HG03103 (cell line): Measurements from ENCODE around the gene VWF.

ENCODE experiments used
- ATAC-seq: cut with Tn5 transposase; IDR thresholded peaks from one replicate; pipeline ENCODE4 v1.9.1; 2021; ENCODE audit warnings: low read depth; ENCODE audit not compliant: unreplicated experiment

VWF gene

GRCh38 chr12:6080149-6081045 lies 44.1 kb downstream of the VWF start:
- no peak for ATAC-seq

- ATAC-seq, result no peak
These were observed 45.9 kb downstream of the VWF start for GRCh38 chr12:6078398-6079096.

- ATAC-seq, result no peak
These were observed 46.8 kb downstream of the VWF start for GRCh38 chr12:6077692-6078083.

- no peak for ATAC-seq
These were observed 47.4 kb downstream of the VWF start for GRCh38 chr12:6076776-6077691.

- no peak for ATAC-seq
These were observed 48.1 kb downstream of the VWF start for GRCh38 chr12:6076346-6076745.

- no peak for ATAC-seq
These were observed 49.4 kb downstream of the VWF start for GRCh38 chr12:6074979-6075585.

- no peak for ATAC-seq
These were observed 50.0 kb downstream of the VWF start for GRCh38 chr12:6074427-6074826.

GRCh38 chr12:6073426-6073825 lies 51.0 kb downstream of the VWF start:
- ATAC-seq, result no peak

GRCh38 chr12:6072302-6072752 lies 52.1 kb downstream of the VWF start:
- no peak for ATAC-seq

GRCh38 chr12:6071589-6071988 lies 52.9 kb downstream of the VWF start:
- no peak for ATAC-seq

GRCh38 chr12:6070472-6071257 lies 53.8 kb downstream of the VWF start:
- ATAC-seq, result no peak

GRCh38 chr12:6069437-6070093 lies 54.9 kb downstream of the VWF start:
- ATAC-seq, result no peak

GRCh38 chr12:6068227-6068626 lies 56.2 kb downstream of the VWF start:
- ATAC-seq, result no peak

GRCh38 chr12:6067152-6067916 lies 57.1 kb downstream of the VWF start:
- ATAC-seq, result no peak

GRCh38 chr12:6066651-6067050 lies 57.8 kb downstream of the VWF start:
- no peak for ATAC-seq

GRCh38 chr12:6065863-6066199 lies 58.6 kb downstream of the VWF start:
- no peak for ATAC-seq

GRCh38 chr12:6065131-6065862 lies 59.2 kb downstream of the VWF start:
- no peak for ATAC-seq
